IPS-18c (cell line): ENCODE results near the gene MRM2.

Experiments used
- H3K4me3 ChIP-seq: 2 replicates; pipeline ENCODE4 v1.7.0; 2013; ENCODE audit warnings: low read depth, mild to moderate bottlenecking, low read length, moderate library complexity; ENCODE audit not compliant: insufficient read depth
- H3K9me3 ChIP-seq: one replicate; pipeline ENCODE4 v1.6.1; 2013; ENCODE audit warnings: mild to moderate bottlenecking, low read length, moderate library complexity; ENCODE audit not compliant: control insufficient read depth, insufficient read depth

Gene MRM2

GRCh38 chr7:2192831-2193534 lies 49.0 kb downstream of the MRM2 start:
- peaks cover 2% of the 10 kb centered on the region for H3K9me3 ChIP-seq
- H3K4me3 ChIP-seq, result no peak overlapping the region

GRCh38 chr7:2191016-2191415 lies 51.0 kb downstream of the MRM2 start:
- Histone ChIP-seq H3K4me3 (no peak overlapping the region), H3K9me3 (peaks cover 2% of the 10 kb centered on the region)

GRCh38 chr7:2190531-2190930 lies 51.5 kb downstream of the MRM2 start:
- Histone ChIP-seq H3K9me3 (peaks cover 2% of the 10 kb centered on the region), H3K4me3 (no peak overlapping the region)

GRCh38 chr7:2186166-2186565 lies 55.8 kb downstream of the MRM2 start:
- Histone ChIP-seq H3K4me3 (no peak overlapping the region), H3K9me3 (peaks cover 2% of the 10 kb centered on the region)

- Histone ChIP-seq H3K4me3 (no peak overlapping the region), H3K9me3 (peaks cover 2% of the 10 kb centered on the region)
Observed at GRCh38 chr7:2185715-2186114, 56.3 kb downstream of the MRM2 start.
